PC-3 (cell line): ENCODE data around the gene EIPR1.

Experiments used
- EZH2 ChIP-seq: fragments of 300-600 bp; sonication (generic); IDR thresholded peaks from one replicate; pipeline ENCODE4 v1.6.1; 2017; ENCODE audit warnings: antibody characterized with exemption, mild to moderate bottlenecking, low read length; ENCODE audit not compliant: unreplicated experiment
- EZH2phosphoT487 ChIP-seq: fragments of 300-600 bp; sonication (generic); IDR thresholded peaks from 2 replicates; pipeline ENCODE4 v1.6.1; 2018; ENCODE audit warnings: mild to moderate bottlenecking, antibody characterized with exemption, low read length, borderline replicate concordance
- TF ChIP-seq, protein P1 (sequence below): fragments of 300-600 bp; sonication (generic); conservative IDR thresholded peaks from 2 replicates; pipeline ENCODE4 v1.5.1; 2017; ENCODE audit warnings: antibody characterized with exemption, low read depth, mild to moderate bottlenecking, low read length

DNA sequence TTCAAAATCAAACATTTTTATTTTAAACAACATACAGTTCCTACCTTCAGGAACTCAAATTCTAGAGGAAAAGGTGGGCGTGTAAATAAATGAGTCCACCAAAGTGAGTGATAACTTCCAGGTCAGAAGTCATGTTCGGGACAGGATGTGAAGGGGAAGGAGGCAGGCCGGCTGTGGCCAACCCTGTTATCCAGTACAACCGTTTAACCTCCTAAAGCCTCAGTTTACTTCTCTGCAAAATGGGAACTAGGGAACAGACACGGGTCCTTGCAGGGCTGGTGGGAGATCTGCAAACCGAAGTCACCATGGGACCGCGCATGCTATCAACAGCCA lies 373 bp downstream of the EIPR1 start:
- TF ChIP-seq, protein P1, sequence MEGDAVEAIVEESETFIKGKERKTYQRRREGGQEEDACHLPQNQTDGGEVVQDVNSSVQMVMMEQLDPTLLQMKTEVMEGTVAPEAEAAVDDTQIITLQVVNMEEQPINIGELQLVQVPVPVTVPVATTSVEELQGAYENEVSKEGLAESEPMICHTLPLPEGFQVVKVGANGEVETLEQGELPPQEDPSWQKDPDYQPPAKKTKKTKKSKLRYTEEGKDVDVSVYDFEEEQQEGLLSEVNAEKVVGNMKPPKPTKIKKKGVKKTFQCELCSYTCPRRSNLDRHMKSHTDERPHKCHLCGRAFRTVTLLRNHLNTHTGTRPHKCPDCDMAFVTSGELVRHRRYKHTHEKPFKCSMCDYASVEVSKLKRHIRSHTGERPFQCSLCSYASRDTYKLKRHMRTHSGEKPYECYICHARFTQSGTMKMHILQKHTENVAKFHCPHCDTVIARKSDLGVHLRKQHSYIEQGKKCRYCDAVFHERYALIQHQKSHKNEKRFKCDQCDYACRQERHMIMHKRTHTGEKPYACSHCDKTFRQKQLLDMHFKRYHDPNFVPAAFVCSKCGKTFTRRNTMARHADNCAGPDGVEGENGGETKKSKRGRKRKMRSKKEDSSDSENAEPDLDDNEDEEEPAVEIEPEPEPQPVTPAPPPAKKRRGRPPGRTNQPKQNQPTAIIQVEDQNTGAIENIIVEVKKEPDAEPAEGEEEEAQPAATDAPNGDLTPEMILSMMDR = no peak
- TF ChIP-seq EZH2 = no peak
- no peak for TF ChIP-seq EZH2phosphoT487
